ENCODE results near the gene SLC25A21.

Gene SLC25A21

GRCh38 chr14:36671149-36671548 is 501.3 kb downstream of the SLC25A21 start:
- DNase-seq, result no peak
- Histone ChIP-seq H3K27me3 (replicated peaks; ENCODE audit: control insufficient read depth, insufficient read depth, low read length, poor library complexity, severe bottlenecking) (peaks cover 17% of the 10 kb centered on the region), H3K4me3 (ENCODE audit: insufficient read depth, low read depth, low read length, poor library complexity, severe bottlenecking) (no peak overlapping the region), H3K27ac (ENCODE audit: insufficient read depth, low read length, poor library complexity, severe bottlenecking) (no peak overlapping the region), H3K36me3 (ENCODE audit: control insufficient read depth, insufficient read depth, low read length) (no peaks in the 10 kb centered on the region), H3K9me3 (ENCODE audit: control insufficient read depth, low read length) (no peaks in the 10 kb centered on the region), H3K4me1 (ENCODE audit: control insufficient read depth, insufficient read depth, low read length, poor library complexity, severe bottlenecking) (no peaks in the 10 kb centered on the region)

DNA sequence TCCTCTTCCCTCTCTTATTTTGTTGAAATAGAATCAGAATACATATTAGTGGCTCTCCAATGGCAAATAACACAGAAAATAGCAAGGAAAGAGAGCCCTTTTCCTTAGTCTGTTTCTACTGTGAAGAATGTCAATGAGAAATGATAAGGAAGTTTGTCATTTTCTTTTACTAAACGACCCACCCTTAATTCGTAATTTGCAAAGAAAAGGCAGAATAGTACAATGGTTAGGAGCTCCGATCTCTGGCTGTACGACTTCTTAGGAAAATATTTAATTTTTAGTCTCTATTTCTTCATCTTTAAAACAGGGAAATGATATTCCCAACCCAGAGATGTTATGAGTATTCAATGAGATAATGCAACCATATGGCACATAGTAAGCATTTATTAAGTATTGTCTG is 504.7 kb downstream of the SLC25A21 start:
- Histone ChIP-seq H3K27ac (ENCODE audit: insufficient read depth, low read length, poor library complexity, severe bottlenecking) (no peak overlapping the region), H3K27me3 (replicated peaks; ENCODE audit: control insufficient read depth, insufficient read depth, low read length, poor library complexity, severe bottlenecking) (peaks cover 38% of the 10 kb centered on the region), H3K36me3 (ENCODE audit: control insufficient read depth, insufficient read depth, low read length) (no peaks in the 10 kb centered on the region), H3K9me3 (ENCODE audit: control insufficient read depth, low read length) (no peaks in the 10 kb centered on the region), H3K4me1 (ENCODE audit: control insufficient read depth, insufficient read depth, low read length, poor library complexity, severe bottlenecking) (peaks cover 2% of the 10 kb centered on the region), H3K4me3 (ENCODE audit: insufficient read depth, low read depth, low read length, poor library complexity, severe bottlenecking) (no peak overlapping the region)
- no peak for DNase-seq

DNA sequence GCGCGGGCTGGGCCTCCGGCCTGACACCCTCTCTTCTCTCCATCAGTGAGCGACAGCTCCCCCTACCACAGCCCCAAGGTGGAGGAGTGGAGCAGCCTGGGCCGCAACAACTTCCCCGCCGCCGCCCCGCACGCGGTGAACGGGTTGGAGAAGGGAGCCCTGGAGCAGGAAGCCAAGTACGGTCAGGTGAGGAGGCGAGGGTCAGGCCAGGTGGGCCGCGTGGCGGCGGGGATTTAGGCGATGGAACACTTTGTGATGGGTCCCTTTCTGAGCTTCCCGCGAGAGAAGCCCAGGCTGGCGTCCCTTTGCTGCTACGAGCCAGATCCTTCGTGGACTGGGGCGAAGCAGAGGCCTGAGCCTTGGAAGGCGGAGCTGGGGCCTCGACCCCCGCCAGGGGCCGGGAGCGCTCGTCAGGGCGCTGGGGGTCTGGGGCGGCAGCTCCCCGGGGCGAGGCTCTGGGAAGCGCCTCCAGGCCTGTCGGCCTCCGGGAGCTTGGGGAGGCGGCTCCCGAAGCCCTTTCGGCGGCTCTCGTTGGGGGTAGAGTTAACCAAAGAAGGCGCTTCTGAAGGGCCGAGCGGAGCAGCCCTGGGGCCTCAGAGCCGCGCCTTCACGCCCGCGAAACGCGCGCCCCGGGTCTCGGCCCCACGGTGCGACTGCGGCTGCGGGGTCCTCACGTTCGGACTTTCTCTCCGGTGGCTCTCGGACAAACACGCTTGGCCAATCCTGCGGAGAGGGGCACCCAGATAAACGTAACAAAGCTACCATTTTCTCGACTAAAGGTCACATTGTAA is 505.8 kb downstream of the SLC25A21 start:
- Histone ChIP-seq H3K36me3 (ENCODE audit: control insufficient read depth, insufficient read depth, low read length) (no peaks in the 10 kb centered on the region), H3K9me3 (ENCODE audit: control insufficient read depth, low read length) (no peaks in the 10 kb centered on the region), H3K4me1 (ENCODE audit: control insufficient read depth, insufficient read depth, low read length, poor library complexity, severe bottlenecking) (peaks cover 9% of the 10 kb centered on the region), H3K27ac (ENCODE audit: insufficient read depth, low read length, poor library complexity, severe bottlenecking) (no peak overlapping the region), H3K27me3 (replicated peaks; ENCODE audit: control insufficient read depth, insufficient read depth, low read length, poor library complexity, severe bottlenecking) (peaks cover 38% of the 10 kb centered on the region), H3K4me3 (ENCODE audit: insufficient read depth, low read depth, low read length, poor library complexity, severe bottlenecking) (no peak overlapping the region)
- no peak for DNase-seq

GRCh38 chr14:36665887-36666415 is 506.5 kb downstream of the SLC25A21 start:
- Histone ChIP-seq H3K4me1 (ENCODE audit: control insufficient read depth, insufficient read depth, low read length, poor library complexity, severe bottlenecking) (peaks cover 15% of the 10 kb centered on the region), H3K36me3 (ENCODE audit: control insufficient read depth, insufficient read depth, low read length) (no peaks in the 10 kb centered on the region), H3K9me3 (ENCODE audit: control insufficient read depth, low read length) (no peaks in the 10 kb centered on the region), H3K4me3 (ENCODE audit: insufficient read depth, low read depth, low read length, poor library complexity, severe bottlenecking) (no peak overlapping the region), H3K27ac (ENCODE audit: insufficient read depth, low read length, poor library complexity, severe bottlenecking) (no peak overlapping the region), H3K27me3 (replicated peaks; ENCODE audit: control insufficient read depth, insufficient read depth, low read length, poor library complexity, severe bottlenecking) (peaks cover 43% of the 10 kb centered on the region)
- DNase-seq, result no peak

GRCh38 chr14:36664322-36665193 is 507.8 kb downstream of the SLC25A21 start:
- H3K36me3 ChIP-seq (ENCODE audit: control insufficient read depth, insufficient read depth, low read length), result no peaks in the 10 kb centered on the region
- peaks cover 15% of the 10 kb centered on the region for H3K4me1 ChIP-seq (ENCODE audit: control insufficient read depth, insufficient read depth, low read length, poor library complexity, severe bottlenecking)
- H3K4me3 ChIP-seq (ENCODE audit: insufficient read depth, low read depth, low read length, poor library complexity, severe bottlenecking), result no peak overlapping the region
- no peak for DNase-seq
- H3K27ac ChIP-seq (ENCODE audit: insufficient read depth, low read length, poor library complexity, severe bottlenecking), result no peak overlapping the region
- peaks cover 49% of the 10 kb centered on the region for H3K27me3 ChIP-seq (replicated peaks; ENCODE audit: control insufficient read depth, insufficient read depth, low read length, poor library complexity, severe bottlenecking)
- no peaks in the 10 kb centered on the region for H3K9me3 ChIP-seq (ENCODE audit: control insufficient read depth, low read length)

- Histone ChIP-seq H3K27me3 (replicated peaks; ENCODE audit: control insufficient read depth, insufficient read depth, low read length, poor library complexity, severe bottlenecking) (peaks cover 49% of the 10 kb centered on the region), H3K27ac (ENCODE audit: insufficient read depth, low read length, poor library complexity, severe bottlenecking) (no peak overlapping the region), H3K9me3 (ENCODE audit: control insufficient read depth, low read length) (no peaks in the 10 kb centered on the region), H3K4me1 (ENCODE audit: control insufficient read depth, insufficient read depth, low read length, poor library complexity, severe bottlenecking) (peaks cover 15% of the 10 kb centered on the region), H3K36me3 (ENCODE audit: control insufficient read depth, insufficient read depth, low read length) (no peaks in the 10 kb centered on the region), H3K4me3 (ENCODE audit: insufficient read depth, low read depth, low read length, poor library complexity, severe bottlenecking) (no peak overlapping the region)
- no peak for DNase-seq
Observed at GRCh38 chr14:36663404-36664321, 508.7 kb downstream of the SLC25A21 start.

- Histone ChIP-seq H3K4me3 (ENCODE audit: insufficient read depth, low read depth, low read length, poor library complexity, severe bottlenecking) (no peak overlapping the region), H3K4me1 (ENCODE audit: control insufficient read depth, insufficient read depth, low read length, poor library complexity, severe bottlenecking) (peaks cover 15% of the 10 kb centered on the region), H3K36me3 (ENCODE audit: control insufficient read depth, insufficient read depth, low read length) (no peaks in the 10 kb centered on the region), H3K9me3 (ENCODE audit: control insufficient read depth, low read length) (no peaks in the 10 kb centered on the region), H3K27ac (ENCODE audit: insufficient read depth, low read length, poor library complexity, severe bottlenecking) (no peak overlapping the region), H3K27me3 (replicated peaks; ENCODE audit: control insufficient read depth, insufficient read depth, low read length, poor library complexity, severe bottlenecking) (peaks cover 56% of the 10 kb centered on the region)
- DNase-seq, result no peak
Observed at GRCh38 chr14:36662543-36663403, 509.6 kb downstream of the SLC25A21 start.

DNA sequence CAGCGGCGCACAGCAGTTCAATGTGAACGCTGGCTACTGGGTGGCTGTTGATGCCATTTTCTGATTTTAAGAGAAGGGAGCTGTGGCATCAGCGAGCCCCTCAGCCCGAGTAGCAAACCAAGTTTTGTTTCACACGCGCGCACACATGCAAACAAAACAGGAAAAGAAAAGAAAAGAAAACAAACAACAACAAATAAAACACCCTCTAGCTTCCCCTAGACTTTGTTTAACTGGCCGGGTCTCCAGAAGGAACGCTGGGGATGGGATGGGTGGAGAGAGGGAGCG is 510.2 kb downstream of the SLC25A21 start:
- no peak for DNase-seq
- H3K27me3 ChIP-seq (replicated peaks; ENCODE audit: control insufficient read depth, insufficient read depth, low read length, poor library complexity, severe bottlenecking), result peaks cover 55% of the 10 kb centered on the region
- H3K4me3 ChIP-seq (ENCODE audit: insufficient read depth, low read depth, low read length, poor library complexity, severe bottlenecking), result no peak overlapping the region
- no peak overlapping the region for H3K27ac ChIP-seq (ENCODE audit: insufficient read depth, low read length, poor library complexity, severe bottlenecking)
- H3K4me1 ChIP-seq (ENCODE audit: control insufficient read depth, insufficient read depth, low read length, poor library complexity, severe bottlenecking), result peaks cover 15% of the 10 kb centered on the region
- no peaks in the 10 kb centered on the region for H3K9me3 ChIP-seq (ENCODE audit: control insufficient read depth, low read length)
- H3K36me3 ChIP-seq (ENCODE audit: control insufficient read depth, insufficient read depth, low read length), result no peaks in the 10 kb centered on the region

Data from effector memory CD4-positive, alpha-beta T cell (primary cell).